Stimulated activated CD4-positive, alpha-beta T cell treated with anti-CD3 and anti-CD28 coated beads, TNF-alpha, amount 100 ng/mL, for 1 hour (primary cell): Measurements from ENCODE around the gene TES.

Experiments
- DNase-seq, 3 donors: peaks; one replicate each; pipeline ENCODE4 v3.0.0-alpha.2; 2020; ENCODE audit warnings: low read depth in 3 of 3, low spot score in 1 of 3

Gene TES

DNA sequence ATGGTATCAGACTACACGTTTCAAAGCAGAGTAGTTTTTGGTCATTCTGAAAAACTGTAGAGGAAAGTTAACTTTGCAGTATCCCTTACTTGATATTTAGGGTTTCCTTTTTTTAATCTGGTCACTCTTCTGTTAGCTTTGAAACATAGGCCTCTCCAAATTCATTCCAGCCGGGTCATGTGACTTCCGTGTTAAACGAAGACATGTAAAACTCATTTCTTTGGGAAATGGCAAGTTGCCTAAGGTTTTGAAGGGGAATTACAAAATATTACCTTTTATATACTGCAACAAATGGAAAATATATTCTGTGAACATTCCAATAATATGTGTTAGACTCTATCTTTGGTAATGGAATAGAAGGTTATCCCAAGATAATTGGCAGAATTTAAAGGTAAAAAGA, 9.5 kb downstream of the TES start:
- DNase-seq: no peak

DNA sequence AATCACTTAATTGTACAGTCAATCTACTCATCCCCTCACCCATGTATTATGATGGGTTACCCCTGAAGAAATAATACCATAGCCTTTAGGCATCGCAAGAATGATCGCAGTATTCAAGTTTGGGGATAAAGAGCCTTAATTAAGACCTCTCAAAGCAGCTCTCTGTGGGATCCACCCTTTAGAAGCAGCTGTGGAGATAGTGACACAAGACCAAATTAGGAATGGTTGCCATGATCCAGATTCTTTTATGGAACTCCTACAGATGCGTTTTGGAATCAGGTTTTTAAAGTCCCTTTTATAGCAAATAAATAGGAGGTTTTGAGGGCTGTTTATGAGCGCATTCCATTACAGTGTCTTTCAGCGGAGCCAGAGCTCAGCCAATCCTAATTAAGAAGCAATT, 12.2 kb downstream of the TES start:
- DNase-seq: no peak

DNA sequence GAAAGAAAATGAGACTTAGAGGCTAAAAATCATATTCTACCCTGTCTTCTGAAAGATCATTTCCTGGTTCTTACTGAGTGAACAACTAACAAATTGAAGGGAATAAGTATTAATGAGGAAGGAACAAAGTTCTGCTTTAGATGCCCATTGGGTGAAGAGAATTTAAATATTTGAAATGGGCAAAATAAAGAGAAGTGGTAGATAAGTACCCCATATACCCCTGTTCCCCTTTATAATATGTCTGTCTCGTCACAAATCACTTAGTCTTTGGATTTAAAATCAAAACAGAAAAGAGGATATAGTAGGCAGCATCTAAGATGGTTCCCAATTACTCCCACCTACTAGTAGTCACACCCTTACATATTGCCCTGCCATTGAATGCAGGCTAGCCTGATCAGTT, 13.2 kb downstream of the TES start:
- no peak for DNase-seq

DNA sequence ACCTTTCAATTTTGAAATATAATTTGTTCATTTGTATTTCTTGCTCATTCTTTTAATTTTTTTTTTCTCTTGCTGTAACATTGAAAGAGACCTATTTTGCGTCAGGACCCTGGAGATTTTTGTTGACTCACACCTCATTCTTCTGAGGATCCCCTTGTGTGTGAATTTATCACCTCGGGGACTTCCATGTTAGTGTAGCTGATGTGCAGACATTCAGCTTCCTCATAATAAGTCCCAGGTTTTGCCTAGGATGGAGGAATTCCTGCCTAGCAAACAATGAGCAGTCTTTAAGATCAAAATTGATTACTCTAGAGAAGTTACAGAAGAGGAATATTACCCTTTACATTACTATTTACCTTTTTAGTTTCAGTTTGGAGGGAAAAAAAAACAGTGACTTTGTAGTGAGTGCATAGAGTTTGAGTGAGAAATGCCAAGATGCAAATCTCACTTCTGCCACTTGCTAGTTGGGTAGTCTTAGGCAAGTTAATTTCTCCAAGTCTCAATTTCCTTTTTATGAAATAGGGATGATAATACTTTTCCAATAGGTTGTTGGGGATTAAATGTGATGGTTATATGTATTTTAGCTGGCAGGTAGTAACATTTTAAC, 14.3 kb downstream of the TES start:
- no peak for DNase-seq

DNA sequence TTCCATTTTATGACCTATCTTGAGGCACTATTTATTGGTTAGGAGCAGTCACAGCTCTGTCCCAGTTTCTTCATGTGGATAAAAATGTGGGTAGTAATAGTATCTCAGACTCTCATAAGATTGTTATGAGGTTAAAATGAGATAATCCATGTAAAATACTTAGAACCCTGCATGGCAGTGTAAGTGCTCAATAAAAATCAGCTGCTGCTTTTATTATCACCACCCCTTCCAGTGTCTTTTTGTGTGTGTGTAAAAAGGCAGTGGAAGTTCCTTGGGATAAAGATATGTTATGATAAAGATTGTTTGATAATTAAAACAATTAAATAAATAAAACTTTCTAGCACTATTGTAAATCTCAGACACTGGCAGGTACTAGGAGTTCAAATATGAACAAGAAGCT, 15.5 kb downstream of the TES start:
- no peak for DNase-seq

DNA sequence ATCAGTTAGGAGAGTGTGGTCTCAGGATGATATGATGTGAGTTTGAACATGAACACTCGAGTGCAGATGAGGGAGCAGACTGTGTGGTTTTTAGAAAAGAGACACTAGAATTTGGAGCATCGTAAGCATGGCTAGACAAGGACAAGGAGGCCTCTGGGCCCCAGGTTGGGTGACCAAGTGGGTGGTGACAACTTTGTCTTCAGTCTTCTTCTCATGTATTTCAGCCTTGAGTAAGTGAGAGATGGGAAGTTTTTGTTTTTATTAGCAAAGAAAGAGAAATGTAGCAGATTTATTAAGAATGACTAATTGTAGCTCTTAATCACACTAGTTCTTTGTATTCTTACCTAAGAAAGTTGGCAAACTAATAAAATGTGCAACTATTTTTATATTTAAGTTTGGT, 16.3 kb downstream of the TES start:
- no peak for DNase-seq

DNA sequence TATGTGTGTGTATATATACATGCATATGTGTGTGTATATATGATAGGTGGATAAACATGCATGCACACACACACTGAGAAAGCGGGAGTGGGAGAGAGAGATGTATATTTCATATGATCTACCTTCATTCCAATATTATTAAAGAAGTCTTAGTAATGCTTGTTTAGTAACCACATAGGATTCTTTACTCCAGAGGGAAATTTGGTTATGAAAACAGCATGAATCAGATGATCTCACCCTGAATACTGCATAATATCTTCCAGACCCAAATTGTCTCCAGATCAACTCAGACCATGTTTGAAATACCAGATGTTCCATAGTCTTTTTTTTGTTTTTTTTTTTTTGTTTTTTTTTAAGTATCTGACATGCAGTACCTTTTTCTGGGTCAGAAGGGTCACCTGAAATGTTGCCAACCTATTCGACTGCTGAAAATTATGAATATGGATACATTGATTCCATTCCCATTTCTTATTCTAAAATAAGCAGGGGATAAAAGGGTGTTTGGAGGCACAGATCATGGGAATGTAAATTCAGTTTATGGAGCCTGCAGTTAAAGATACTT, 17.4 kb downstream of the TES start:
- no peak for DNase-seq

DNA sequence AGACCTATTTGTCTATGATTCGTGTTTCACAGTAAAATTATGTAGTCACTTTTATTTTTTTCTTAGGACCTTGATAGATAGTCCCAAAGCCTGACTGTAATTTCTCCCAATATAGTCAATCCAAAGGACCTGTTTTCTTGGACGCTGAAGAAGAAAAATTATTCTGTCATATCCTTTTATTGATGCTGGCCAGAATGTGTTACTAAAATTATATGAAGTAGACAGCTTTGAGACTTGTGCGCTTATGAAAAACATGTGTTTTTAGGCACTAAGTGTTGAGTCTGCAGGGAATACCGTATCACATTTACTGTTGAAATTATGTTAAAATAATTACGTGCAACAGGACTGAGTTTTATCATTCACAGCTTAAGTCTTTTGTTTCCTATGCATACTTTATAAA, 17.9 kb downstream of the TES start:
- no peak for DNase-seq

DNA sequence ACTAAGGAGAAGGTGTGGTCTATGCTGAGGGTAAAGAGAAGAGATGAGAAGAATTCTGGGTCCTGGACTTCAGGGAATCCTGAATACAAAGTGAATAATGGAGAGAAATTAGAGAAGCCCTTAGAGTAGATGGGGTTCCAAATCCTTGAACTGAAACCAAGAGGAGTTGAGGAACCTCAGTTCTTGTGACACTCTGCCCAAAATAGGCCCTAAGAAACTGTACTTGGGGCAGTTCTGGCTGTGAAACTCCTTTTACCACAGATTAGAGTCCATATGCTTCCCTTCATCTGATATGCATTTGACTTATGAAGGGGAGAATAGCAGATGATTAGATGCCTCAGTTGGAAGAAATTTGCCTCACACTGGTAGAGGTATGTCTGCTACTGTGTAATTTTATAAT, 19.0 kb downstream of the TES start:
- no peak for DNase-seq

DNA sequence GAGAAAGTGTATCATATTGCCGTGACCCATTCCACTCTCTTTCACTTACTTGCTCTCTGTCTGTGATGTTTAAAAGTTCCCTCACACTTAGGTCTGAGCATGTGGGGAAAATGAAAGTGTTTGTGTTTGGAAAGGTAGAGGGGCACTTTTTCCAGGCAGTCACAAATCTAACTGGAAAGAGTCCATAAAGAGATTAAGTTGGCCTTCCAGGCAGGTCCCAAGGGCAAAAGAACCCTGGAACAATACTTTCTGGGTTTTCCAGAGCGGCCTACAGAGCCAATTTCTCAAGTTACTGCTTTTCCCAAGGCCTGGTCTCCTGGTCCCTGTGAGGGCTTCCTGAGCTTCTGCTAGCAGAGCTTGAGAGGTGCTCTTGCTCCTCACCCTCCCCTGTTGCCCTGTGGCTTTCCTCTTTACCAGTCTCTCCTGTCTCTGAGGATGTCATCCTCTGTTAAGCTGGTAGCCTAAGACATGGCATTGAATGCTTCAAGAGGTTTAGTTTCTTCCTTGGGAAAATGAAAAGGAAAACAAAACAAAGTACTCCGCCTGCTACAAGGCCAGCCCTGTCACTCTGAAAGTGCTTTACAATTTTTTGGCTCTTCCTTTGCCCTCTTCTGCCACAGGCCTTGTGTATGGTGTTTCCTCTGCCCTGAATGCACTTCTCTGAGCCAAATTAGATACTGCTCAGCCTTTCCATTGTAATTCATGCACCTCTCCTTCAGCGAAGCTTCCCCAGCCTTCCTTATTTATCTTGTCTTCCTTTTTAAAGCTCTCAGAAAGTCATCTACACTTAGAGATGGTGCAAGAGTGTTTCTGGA, 20.1 kb downstream of the TES start:
- DNase-seq: no peak

DNA sequence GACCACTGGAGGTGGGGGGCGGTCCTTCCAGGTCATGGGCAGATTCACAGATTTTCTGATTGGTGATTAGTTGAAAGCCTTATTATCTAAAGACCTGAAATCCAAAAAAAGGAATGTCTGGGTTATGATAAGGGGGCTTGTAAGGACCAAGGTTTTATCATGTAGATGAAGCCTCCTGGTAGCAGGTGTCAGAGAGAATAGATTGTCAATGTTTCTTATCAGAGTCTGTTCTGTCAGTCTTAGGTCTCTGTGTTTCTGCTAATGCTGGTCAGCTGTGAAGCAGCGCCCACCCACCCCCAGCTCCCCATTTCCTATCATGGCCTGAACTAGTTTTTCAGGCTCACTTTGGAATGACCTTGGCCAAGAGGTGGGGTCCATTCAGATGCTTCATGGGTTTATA, 21.2 kb downstream of the TES start:
- DNase-seq: no peak

DNA sequence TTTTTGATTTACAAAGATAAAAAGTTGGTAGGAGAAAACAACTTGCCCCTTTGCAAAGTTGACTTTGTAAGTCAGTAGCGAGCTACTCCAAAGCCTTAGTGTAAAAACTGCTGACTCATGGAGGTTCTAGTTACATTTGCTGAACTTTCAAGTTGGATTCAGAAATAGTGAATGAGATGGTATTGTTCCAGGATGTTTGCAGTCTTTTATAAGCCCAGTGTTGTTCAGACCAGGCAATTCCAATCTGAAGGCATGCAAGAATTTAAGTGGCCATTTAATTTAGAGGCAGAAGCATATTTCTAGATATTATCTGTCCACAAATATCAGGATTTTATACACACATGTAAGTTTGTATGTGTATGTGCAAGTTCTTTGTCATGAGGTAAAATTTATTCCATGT, 21.6 kb downstream of the TES start:
- no peak for DNase-seq

DNA sequence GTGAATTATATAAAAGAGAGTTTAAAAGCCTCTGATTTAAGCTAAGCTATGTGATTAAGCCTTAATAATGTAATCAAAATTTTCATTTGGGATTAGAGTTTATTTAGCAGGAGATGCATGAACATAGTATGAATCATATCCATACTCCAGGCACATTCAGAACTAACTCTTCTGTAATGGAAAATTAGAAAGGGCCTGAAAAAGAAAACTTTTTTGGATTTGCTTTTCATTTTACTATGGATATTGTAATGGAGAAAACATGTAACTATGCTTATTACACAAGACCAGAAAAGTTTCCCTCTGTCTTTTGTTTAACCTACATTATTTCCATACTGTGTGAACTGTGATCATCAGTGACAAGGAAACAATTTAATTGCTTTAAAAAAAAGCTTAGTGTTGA, 22.0 kb downstream of the TES start:
- no peak for DNase-seq

DNA sequence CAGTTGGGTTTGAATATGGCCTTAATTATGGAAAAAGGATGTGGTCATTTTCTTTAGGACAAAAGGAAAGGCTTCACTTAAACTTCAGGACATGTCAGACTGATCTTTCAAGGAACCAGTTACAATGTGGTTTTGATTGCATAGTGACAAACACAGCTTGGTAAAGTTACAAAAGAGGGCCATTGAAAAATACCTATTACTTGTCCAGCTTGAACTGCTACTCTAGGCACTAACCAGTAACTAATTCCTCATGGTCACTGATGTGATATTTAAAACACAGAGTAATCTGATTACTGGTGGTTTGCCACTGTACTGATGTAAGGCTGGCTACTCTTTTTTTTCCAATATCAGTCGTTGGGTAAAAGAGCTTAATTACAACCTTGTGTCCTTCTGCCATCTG, 22.6 kb downstream of the TES start:
- no peak for DNase-seq

DNA sequence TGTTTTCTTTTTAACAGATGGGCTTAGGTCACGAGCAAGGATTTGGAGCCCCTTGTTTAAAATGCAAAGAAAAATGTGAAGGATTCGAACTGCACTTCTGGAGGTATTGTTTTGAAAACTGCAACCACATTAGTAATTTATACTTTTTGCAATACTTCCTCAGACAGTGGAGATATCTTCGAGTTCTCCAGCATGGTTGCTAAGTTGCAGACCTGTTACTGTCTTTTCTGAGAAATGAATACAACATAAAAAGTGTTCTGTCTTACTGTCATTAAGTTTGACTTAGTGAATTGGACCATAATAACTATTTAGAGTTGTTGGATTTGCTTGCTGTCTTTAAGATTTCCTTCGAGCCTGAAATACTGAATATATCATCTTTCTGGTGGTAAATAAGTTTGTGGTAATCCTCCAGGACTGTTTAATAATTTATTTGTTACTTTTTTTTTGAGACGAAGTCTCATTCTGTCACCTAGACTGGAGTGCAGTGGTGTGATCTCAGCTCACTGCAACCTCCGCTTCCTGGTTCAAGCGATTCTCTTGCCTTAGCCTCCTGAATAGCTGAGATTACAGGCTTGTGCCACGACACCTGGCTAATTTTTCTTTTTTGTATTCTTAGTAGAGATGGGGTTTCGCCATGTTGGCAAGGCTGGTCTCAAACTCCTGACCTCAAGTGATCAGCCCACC, 24.3 kb downstream of the TES start:
- DNase-seq: no peak

DNA sequence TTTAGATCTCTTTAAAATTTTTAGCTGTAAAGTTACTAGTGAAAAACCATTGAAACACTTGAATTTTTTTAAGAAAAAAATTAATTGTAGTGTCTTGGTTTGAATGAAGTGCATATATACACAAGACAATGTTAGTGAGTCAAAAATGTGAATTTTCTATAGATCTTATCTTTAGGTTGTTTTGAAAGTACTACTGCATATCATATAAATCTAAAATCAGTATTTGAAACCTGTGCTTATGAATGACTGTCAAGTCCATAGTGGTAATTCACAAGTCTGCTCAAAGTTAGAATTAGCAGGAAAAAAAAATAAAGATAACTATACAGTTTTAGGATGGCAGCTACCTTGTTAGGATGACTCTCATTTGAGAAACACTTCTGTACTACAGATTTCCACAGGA, 25.0 kb downstream of the TES start:
- DNase-seq: no peak

DNA sequence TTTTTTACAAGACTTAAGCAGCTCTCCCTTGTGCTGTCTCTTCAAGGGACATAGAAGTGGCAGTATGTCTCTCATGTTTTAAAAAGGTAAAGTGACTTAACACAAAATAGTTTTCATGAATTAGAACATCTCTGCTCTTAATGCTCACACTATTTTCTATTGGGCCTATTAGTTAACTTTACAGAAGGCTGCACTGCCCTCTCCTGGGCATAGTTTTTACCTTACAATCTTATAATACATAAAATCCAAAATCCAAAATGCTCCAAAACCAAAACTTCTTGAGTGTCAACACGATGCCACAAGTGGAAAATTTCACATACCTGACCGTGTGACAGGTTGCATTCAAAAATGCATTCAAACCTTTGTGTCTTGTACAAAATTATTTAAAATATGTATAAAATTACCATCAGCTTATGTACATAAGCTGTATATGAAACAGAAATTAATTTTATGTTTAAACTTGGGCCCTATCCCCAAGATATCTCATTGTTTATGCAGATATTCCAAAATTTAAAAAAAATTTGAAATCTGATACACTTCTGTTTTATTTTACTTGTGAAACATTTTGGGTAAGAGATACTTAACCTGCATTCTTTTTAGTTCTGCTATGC, 25.8 kb downstream of the TES start:
- DNase-seq: peak in 1 of 3 donors; percentile 26

DNA sequence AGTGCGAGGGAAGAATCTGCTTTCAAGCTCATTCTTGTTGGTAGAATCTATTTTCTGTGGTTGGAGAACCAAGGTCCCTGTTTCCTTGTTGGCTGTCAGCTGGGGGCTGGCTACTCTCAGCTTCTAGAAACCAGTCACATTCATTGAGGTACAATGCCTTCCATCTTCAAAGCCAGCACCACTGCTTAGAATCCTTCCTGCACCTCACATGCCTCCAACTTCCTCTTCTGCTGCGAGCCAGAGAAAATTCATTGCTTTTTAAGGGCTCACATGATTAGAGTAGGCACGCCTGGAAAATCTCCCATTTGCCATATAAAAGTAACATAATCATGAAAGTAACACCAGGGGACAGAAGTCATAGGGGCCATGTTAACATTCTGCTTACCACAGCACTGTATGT, 28.7 kb downstream of the TES start:
- no peak for DNase-seq

DNA sequence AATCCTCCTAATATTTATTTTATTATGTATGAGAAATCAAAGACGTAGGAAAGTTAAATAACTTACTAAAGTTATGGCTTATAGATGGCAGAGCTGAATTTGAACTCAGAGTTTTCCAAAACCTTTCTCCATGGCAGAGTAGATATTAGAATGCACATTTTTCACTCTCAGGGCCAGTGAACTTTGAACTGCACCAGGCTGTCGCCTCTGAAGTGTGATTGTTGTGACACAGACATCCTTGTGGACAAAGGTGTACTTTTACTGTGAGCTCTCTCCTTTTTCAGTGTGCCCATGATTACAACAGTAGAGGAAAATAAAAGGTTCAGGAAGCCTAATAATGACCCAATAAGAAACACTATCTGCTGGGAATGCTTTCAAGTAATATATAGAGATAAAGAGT, 29.1 kb downstream of the TES start:
- no peak for DNase-seq

DNA sequence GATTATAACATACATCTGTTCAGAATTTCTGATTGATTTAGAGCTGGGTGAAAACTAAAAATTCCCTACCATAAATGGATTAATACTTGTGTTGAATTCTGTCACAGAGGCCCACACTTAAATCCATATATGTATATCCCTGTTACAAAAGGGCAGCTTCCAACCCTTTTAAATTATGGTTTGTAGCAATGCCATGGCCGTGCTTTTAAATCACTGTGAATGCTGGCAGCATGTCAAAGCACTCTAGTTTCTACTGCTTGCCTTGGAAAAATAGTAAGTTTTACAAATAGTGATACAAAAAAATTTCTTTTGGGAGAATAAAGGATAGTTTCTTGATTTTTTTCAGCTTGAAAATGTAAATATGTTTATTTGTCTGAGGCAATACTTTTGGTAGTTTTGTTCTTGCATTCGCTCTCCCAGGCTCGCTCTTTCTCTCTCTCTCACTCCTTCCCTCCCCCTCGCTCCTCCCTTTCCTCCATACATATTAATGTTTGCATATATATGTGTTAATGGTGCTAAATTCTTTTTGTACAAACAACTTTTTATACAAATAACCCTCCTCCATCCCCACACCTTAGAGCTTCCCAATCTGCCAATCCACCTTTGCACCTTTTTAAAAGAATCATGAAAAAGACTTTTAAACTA, 29.8 kb downstream of the TES start:
- DNase-seq: no peak

DNA sequence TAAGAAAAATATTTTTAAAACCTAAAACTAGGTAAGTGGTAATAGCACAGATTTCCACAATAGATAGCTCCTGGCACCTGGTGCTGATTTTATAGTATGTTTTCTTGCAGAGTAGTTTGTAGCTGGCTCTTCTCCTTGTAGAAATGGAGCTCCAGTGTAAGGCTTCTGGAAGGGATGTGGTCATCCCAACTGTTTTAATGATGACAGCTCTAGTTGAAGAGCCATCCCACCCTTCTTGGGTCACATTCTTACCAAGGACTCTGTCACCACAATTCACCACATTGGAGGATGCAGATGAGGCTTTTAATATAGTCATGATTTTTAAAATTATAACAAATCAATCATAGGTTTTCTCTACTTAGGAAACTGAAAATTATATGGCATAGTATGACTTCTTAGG, 31.0 kb downstream of the TES start:
- no peak for DNase-seq
